Measurements from ENCODE around the gene SLC4A2.

Gene SLC4A2

GRCh38 chr7:151091431-151091830 is 32.0 kb downstream of the SLC4A2 start:
- TF ChIP-seq GATA3 (IDR thresholded peaks at IDR 0.05; ENCODE audit: low read depth, low read length) = no peak
- TF ChIP-seq GATA2 (IDR thresholded peaks at IDR 0.05; ENCODE audit: low read depth, low read length) = no peak

GRCh38 chr7:151091988-151092387 is 32.6 kb downstream of the SLC4A2 start:
- TF ChIP-seq GATA2 (IDR thresholded peaks at IDR 0.05; ENCODE audit: low read depth, low read length) = no peak
- no peak for TF ChIP-seq GATA3 (IDR thresholded peaks at IDR 0.05; ENCODE audit: low read depth, low read length)

DNA sequence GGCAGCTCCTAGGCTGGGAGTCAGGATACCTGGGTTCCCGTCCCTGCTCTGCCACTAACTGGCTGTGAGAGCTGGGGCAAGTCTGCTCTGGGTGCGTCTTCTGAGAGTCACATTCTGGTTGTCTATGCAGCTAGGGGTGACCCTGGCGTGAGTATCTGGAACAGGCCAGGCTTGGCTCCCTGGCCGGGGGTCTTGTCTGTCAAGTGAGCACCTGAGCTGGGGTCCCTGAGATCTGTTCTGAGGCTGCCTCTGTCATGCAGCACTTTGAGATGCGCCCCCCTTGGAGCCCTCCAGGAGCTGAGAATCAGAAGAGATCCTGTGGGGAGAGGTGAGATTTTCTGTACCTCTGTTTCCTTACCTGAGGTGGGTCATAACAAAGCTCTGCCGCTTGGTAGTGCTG is 34.4 kb downstream of the SLC4A2 start:
- no peak for TF ChIP-seq GATA3 (IDR thresholded peaks at IDR 0.05; ENCODE audit: low read depth, low read length)
- TF ChIP-seq GATA2 (IDR thresholded peaks at IDR 0.05; ENCODE audit: low read depth, low read length) = no peak

DNA sequence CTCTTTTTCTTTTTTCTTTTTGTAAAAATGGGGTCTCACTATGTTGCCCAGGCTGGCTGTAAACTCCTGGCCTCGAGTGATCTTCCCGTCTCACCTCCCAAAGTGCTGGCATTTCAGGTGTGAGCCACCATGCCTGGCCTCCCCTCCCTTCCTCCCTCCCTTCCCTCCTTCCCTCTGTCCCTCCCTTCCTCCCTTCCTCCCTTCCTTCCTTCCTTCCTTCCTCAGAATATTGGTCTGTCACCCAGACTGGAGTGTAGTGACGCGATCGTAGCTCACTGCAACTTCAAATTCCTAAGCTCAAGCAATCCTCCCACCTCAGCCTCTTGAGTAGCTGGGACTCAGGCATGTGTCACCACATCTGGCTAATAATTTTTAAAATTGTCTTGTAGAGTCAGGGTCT is 35.3 kb downstream of the SLC4A2 start:
- no peak for TF ChIP-seq GATA3 (IDR thresholded peaks at IDR 0.05; ENCODE audit: low read depth, low read length)
- no peak for TF ChIP-seq GATA2 (IDR thresholded peaks at IDR 0.05; ENCODE audit: low read depth, low read length)

- no peak for TF ChIP-seq GATA3 (IDR thresholded peaks at IDR 0.05; ENCODE audit: low read depth, low read length)
- no peak for TF ChIP-seq GATA2 (IDR thresholded peaks at IDR 0.05; ENCODE audit: low read depth, low read length)
Observed at GRCh38 chr7:151095123-151095797, 35.9 kb downstream of the SLC4A2 start.

- TF ChIP-seq GATA2 (IDR thresholded peaks at IDR 0.05; ENCODE audit: low read depth, low read length) (no peak), GATA3 (IDR thresholded peaks at IDR 0.05; ENCODE audit: low read depth, low read length) (no peak)
Observed at GRCh38 chr7:151095828-151096475, 36.6 kb downstream of the SLC4A2 start.

DNA sequence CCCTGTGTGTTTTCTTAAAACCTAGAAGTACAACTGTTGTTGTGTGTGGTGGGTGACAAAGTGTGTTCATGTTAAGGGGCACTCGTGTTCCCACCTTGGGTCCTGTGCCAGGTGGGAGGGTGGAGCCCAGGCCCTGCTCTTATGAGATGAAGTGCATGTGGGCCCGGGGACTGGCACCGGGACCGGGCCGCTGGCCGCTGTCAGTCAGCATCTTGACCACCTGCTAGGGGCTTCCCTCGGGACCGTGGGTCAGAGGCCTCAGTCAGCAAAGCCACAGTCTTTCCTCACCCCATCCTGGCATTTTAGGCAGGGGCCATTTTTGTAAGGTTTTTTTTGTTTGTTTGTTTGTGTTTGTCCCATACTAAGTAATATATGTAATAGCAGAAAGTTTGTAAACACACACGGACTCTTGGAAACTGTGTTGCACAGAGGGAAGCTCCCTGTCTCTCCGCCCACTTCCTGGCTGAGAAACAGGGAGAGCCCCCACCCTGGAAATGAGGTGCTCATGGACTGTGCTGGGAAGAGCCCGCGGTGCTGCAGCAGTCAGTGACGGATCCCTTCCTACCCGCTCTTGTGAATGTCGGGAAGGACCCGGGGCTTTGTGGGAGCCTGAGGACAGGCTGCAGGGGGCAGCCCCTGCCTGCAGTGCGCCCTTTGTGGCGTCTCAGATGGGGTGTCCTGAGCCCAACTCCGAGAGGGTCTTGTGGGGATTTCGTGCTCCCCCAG is 40.3 kb downstream of the SLC4A2 start:
- TF ChIP-seq GATA3 (IDR thresholded peaks at IDR 0.05; ENCODE audit: low read depth, low read length) (no peak), GATA2 (IDR thresholded peaks at IDR 0.05; ENCODE audit: low read depth, low read length) (no peak)

- no peak for TF ChIP-seq GATA2 (IDR thresholded peaks at IDR 0.05; ENCODE audit: low read depth, low read length)
- TF ChIP-seq GATA3 (IDR thresholded peaks at IDR 0.05; ENCODE audit: low read depth, low read length) = no peak
Observed at GRCh38 chr7:151100921-151101320, 41.5 kb downstream of the SLC4A2 start.

GRCh38 chr7:151101621-151102396 is 42.4 kb downstream of the SLC4A2 start:
- TF ChIP-seq GATA2 (IDR thresholded peaks at IDR 0.05; ENCODE audit: low read depth, low read length) = no peak
- no peak for TF ChIP-seq GATA3 (IDR thresholded peaks at IDR 0.05; ENCODE audit: low read depth, low read length)

- TF ChIP-seq GATA2 (IDR thresholded peaks at IDR 0.05; ENCODE audit: low read depth, low read length) (no peak), GATA3 (IDR thresholded peaks at IDR 0.05; ENCODE audit: low read depth, low read length) (no peak)
Observed at GRCh38 chr7:151102991-151103390, 43.6 kb downstream of the SLC4A2 start.

GRCh38 chr7:151103973-151104372 is 44.6 kb downstream of the SLC4A2 start:
- TF ChIP-seq GATA3 (IDR thresholded peaks at IDR 0.05; ENCODE audit: low read depth, low read length) = no peak
- TF ChIP-seq GATA2 (IDR thresholded peaks at IDR 0.05; ENCODE audit: low read depth, low read length) = no peak

- no peak for TF ChIP-seq GATA2 (IDR thresholded peaks at IDR 0.05; ENCODE audit: low read depth, low read length)
- TF ChIP-seq GATA3 (IDR thresholded peaks at IDR 0.05; ENCODE audit: low read depth, low read length) = no peak
Observed at GRCh38 chr7:151104411-151105235, 45.2 kb downstream of the SLC4A2 start.

DNA sequence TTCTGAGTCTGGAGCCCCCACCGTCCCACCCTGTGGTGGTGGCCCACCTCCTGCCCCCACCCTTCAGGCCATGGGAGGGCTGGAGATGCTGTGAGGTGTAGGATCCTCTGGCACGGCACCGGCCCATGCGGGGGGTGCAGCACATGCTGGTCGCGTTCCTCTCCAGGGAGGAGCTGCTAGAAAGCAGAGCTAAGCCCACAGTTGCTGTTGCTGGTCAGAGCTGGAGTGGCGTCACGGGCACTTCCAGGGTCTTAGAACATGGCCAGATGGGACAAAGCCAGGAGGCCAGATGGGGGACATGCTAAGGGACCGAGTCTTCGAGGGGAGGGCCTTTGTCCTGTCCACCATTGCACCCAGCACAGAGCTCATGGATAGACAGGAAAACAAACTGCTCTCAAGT is 48.5 kb downstream of the SLC4A2 start:
- TF ChIP-seq GATA2 (IDR thresholded peaks at IDR 0.05; ENCODE audit: low read depth, low read length) (no peak), GATA3 (IDR thresholded peaks at IDR 0.05; ENCODE audit: low read depth, low read length) (no peak)
